GM18507 (cell line): ENCODE data around the gene IGFBP4.

ENCODE experiments used
- DNase-seq: peaks from one replicate; pipeline ENCODE4 v3.0.0; 2011; ENCODE audit warnings: low read depth; ENCODE audit not compliant: insufficient read length; ENCODE audit errors: extremely low spot score
- FAIRE-seq: peaks from 2 replicates; lab custom pipeline; 2011; peaks lifted over from hg19 to GRCh38; lab: Jason Lieb, UNC

Gene IGFBP4

GRCh38 chr17:40430272-40431230 is 12.7 kb upstream of the IGFBP4 start:
- DNase-seq = no peak
- no peak for FAIRE-seq

DNA sequence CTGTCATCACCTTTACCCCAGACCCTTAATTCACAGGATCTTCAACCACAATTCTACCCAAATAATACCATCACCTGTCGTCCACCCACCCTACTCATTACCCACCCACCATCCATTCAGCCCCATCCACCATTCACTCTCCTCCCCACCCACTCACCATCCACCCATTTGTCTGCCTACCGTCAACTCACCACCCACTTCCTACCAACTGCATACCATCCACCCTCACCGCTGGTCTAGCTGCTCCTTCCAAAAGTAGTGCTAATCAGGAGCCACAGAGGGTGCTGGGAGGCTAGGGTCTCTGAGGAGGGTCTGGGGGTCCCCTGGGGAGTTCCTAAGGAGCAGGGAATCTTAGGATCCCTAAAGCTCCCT is 12.0 kb upstream of the IGFBP4 start:
- DNase-seq (no peak), FAIRE-seq (no peak)

- no peak for FAIRE-seq
- no peak for DNase-seq
These were observed 10.3 kb upstream of the IGFBP4 start for GRCh38 chr17:40432864-40433528.

DNA sequence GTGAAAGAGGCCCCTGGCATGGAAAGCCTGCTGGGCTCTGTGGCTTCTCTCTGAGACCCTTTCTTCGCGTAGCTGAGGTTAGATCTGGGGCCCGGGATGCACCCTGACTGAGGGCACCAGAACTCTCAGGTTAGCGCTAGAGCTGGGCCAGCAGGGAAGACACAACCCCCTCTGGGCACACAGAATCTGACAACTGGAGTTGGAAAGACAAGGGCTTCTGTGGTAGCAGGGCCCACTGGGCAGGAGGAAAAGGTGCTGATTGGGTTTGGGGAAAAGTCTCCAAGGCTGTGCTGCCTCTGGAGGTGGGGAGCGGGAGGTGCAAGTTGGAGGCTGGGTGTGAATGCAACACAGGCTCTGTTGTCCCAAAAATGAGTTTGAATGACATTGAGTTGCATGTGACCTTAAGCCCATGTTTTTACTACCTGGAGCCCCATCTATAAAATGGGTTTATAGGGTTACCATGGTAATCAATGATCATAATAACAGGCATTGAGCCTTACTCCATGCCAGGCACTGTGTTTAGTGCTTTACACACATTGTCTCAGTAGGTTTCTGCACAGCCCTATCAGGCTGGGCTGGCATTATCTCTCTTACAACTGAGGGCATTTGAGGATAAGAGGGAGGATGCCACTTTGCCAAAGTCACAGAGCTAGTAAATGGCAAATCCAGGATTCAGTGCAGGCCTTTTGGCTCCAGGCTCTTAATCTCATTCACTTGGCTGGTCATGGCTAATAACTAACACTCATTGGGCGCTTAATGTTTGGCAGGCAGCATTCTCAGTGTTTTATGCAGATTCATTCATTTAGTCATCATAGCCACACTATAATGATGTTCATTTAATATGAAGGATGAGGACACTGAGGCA is 9.5 kb upstream of the IGFBP4 start:
- DNase-seq = no peak
- peak; percentile 29 for FAIRE-seq

GRCh38 chr17:40436636-40437035 is 6.6 kb upstream of the IGFBP4 start:
- DNase-seq = no peak
- FAIRE-seq = no peak

DNA sequence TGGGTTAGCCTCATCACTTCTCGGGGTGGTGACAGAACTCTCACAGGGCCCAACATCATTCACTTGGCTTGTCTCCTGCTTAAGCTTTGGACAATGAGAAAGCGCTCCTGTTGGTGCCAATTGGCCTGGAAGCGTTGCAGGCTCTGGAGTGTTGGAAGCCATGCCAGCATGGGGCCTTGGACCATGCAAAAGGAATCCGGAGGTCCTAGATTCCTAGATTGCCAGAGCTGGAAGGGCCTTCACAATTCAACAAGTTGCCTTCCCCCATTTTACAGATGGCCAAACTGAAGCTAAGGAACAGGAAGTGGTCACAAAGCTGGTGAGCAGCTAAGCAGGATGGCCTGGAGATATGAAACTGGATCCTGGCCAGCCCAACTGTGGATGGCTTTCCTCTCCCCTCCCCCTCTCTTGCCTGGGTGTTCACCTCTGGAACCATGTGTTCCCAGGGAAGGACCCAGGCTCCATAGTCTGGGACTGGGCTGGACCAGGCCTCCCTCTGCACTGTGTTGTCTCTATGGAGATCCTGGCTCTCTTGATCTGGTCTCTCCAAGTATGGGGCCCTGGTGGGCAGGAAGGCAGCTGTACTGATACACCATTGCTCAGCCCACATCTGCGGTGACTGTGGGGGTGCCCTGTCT is 6.0 kb upstream of the IGFBP4 start:
- no peak for DNase-seq
- no peak for FAIRE-seq

- FAIRE-seq (no peak), DNase-seq (no peak)
These were observed 3.1 kb upstream of the IGFBP4 start for GRCh38 chr17:40440166-40440565.

- DNase-seq (no peak), FAIRE-seq (no peak)
These were observed 656 bp upstream of the IGFBP4 start for GRCh38 chr17:40442392-40443195.

GRCh38 chr17:40443988-40444899 is 994 bp downstream of the IGFBP4 start:
- FAIRE-seq = no peak
- no peak for DNase-seq

DNA sequence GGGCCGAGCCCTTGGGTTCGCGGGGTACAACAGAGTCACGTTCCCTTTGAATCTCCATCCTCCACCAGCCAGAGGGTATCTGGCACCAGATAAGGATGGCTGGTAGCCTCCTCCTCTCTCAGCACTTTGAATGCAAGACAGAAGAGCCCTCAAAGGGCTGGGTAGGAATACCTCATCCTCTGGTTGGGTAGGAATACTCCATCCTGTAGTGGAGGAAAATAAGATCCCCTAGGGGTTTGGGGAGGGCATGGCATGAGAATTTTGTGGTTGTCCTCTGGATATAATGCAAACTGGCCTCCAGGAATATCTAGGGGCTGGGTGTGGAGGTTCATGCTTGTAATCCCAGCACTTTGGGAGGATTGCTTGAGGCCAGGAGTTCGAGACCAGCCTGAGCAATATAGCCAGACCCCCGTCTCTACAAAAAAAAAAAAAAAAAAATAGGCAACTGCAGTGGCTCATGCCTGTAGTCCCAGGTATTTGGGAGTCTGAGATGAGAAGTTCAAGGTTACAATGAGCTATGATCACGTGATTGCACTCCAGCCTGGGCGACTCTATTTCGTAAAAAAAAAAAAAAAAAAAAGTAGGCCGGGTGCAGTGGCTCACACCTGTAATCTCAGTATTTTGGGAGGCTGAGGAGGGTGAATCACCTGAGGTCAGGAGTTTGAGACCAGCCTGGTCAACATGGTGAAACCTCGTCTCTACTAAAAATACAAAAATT is 2.7 kb downstream of the IGFBP4 start:
- no peak for FAIRE-seq
- no peak for DNase-seq

DNA sequence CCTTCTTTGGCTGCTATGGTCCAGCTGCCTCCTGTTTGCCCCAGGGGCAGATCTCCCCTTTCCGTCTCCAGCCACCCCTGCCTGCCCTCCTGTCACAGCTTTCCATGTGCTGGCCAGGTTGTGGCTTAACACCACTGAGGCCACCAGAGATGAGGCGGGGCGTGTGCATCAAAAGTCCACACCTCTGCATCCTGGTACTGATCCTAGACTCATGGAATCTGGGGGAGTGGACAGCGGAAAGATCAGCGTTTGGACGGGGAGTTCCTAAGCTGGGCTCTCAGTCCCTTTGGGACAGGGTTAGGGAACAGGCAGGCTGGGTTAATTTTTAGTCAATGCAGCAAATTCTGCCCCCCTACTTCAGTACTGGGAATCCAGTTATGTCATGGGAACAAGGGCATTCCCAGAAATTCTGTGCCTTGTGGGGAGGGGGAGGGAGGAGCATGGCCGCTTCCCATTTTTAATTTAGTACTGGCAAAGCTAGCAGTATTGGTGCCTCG is 3.9 kb downstream of the IGFBP4 start:
- DNase-seq (no peak), FAIRE-seq (no peak)

GRCh38 chr17:40447806-40448205 is 4.6 kb downstream of the IGFBP4 start:
- DNase-seq (no peak), FAIRE-seq (no peak)

GRCh38 chr17:40448213-40448638 is 5.0 kb downstream of the IGFBP4 start:
- FAIRE-seq = no peak

GRCh38 chr17:40448639-40449261 is 5.5 kb downstream of the IGFBP4 start:
- FAIRE-seq = no peak
- no peak for DNase-seq

More at GRCh38 chr17:40448213-40448638, 5.0 kb downstream of the IGFBP4 start:
- DNase-seq = no peak

DNA sequence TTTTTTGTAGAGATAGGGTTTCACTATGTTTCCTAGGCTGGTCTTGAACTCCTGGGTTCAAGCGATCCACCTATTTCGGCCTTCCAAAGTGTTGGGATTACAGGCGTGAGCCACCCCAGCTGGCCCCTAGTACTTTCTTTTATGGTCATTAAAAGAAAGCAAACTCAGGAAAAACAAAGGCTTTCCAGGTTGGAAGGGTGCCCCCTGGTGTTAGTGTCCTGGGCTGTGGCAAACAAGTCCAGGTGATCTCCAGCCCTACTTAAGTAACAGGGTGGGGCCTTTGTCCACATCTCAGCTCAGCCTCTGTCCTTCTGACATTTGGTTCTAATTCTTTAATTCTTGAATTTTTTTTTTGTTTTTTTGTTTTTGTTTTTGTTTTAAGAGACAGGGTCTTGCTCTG is 6.9 kb downstream of the IGFBP4 start:
- DNase-seq = no peak
- peak; percentile 64 for FAIRE-seq

GRCh38 chr17:40451420-40451819 is 8.2 kb downstream of the IGFBP4 start:
- DNase-seq (no peak), FAIRE-seq (no peak)
